GM12892 (cell line): ENCODE measurements around the gene EWSR1.

Experiments used
- POLR2A ChIP-seq: IDR thresholded peaks from 2 replicates; pipeline ENCODE4 v1.6.1; 2011; ENCODE audit warnings: low read depth, low read length, control low read depth
- POLR2AphosphoS5 ChIP-seq: IDR thresholded peaks from 2 replicates; pipeline ENCODE4 v1.6.1; 2011; ENCODE audit warnings: low read depth, low read length, control low read depth
- TAF1 ChIP-seq: IDR thresholded peaks from 2 replicates; pipeline ENCODE4 v1.6.1; 2011; ENCODE audit warnings: low read depth, mild to moderate bottlenecking, control low read depth, low read length, borderline replicate concordance

DNA sequence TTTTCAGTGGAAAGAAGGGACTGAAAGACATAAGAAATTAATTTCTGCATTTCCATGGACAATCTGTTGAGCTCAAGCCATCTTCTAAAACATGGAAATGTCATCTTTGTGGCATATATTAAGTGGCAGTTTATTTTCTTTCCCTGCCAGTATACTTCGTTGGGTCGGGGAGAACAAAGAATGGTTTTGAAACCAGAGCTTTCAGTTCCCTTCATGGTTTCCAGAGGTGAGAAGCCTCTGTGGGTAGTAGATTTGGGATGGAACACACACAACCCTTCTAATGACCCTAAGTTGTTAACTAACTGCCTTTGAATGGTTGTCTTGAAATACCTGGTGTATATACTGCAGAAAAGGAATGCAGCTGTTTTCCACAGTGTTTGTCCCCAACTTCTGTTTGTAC is 20.8 kb downstream of the EWSR1 start:
- no peak for TF ChIP-seq POLR2A
- no peak for TF ChIP-seq POLR2AphosphoS5
- TF ChIP-seq TAF1, result no peak
